H1 (cell line): ENCODE results near the gene NUP133. TPM values are rescaled to one million over a fixed set of nuclear protein-coding genes. Genes with fewer than 3 reads are reported as not detected.

Source experiments
- CTCF ChIA-PET: fragments of 300-600 bp; sonication (Branson Sonifier 250); formaldehyde crosslinking; loops from one replicate; lab custom pipeline; 2021; ENCODE audit not compliant: partially characterized antibody; lab: Charles Lee
- POLR2A ChIA-PET: fragments of 300-600 bp; sonication (Branson Sonifier 250); formaldehyde crosslinking; loops from one replicate; lab custom pipeline; 2021; ENCODE audit warnings: inconsistent platforms; ENCODE audit not compliant: partially characterized antibody; lab: Charles Lee
- DNase-seq, 2 experiments: peaks; one replicate each; pipeline versions ENCODE4 v3.0.0 to v3.0.0-alpha.2; 2010 to 2022; ENCODE audit warnings: low spot score in 2 of 2, low read depth in 1 of 2, mixed read lengths in 1 of 2
- FAIRE-seq: peaks from 2 replicates; lab custom pipeline; 2011; peaks lifted over from hg19 to GRCh38; lab: Jason Lieb, UNC
- H2AFZ ChIP-seq: 2 replicates; pipeline ENCODE4 v1.8.1; 2012; ENCODE audit warnings: low read length, inconsistent platforms
- H2AK5ac ChIP-seq: 2 replicates; pipeline ENCODE4 v1.6.1; 2013; ENCODE audit warnings: low read depth, low read length
- H2BK120ac ChIP-seq: replicated peaks from 2 replicates; pipeline ENCODE3; 2013; ENCODE audit warnings: low read depth, low read length, inconsistent platforms
- H2BK12ac ChIP-seq: 2 replicates; pipeline ENCODE4 v1.6.1; 2013; ENCODE audit warnings: low read depth, low read length
- H2BK15ac ChIP-seq: 2 replicates; pipeline ENCODE4 v1.6.1; 2013; ENCODE audit warnings: low read length
- H2BK20ac ChIP-seq: 2 replicates; pipeline ENCODE4 v1.6.1; 2013; ENCODE audit warnings: low read length
- H2BK5ac ChIP-seq: 2 replicates; pipeline ENCODE4 v1.6.1; 2013; ENCODE audit warnings: low read depth, low read length
- H3K14ac ChIP-seq: 2 replicates; pipeline ENCODE4 v1.6.1; 2013; ENCODE audit warnings: inconsistent platforms; ENCODE audit not compliant: insufficient read length
- H3K18ac ChIP-seq: 2 replicates; pipeline ENCODE4 v1.6.1; 2013; ENCODE audit warnings: low read length; ENCODE audit errors: extremely low read depth
- H3K23ac ChIP-seq: 2 replicates; pipeline ENCODE4 v1.6.1; 2013; ENCODE audit warnings: inconsistent platforms; ENCODE audit not compliant: insufficient read length
- H3K23me2 ChIP-seq: 2 replicates; pipeline ENCODE4 v1.6.1; 2013; ENCODE audit warnings: low read depth, low read length
- H3K27ac ChIP-seq: 2 replicates; pipeline ENCODE4 v1.6.1; 2011; ENCODE audit warnings: low read depth, low read length, inconsistent platforms
- H3K27me3 ChIP-seq, 4 experiments: replicated peaks in 1 of 4; 1 replicate in 1 of 4; 2 replicates in 3 of 4; pipeline versions ENCODE4 v1.6.1 to v1.8.1; 2011 to 2013; ENCODE audit warnings: low read length in 3 of 4, mild to moderate bottlenecking in 3 of 4, inconsistent platforms in 2 of 4, mixed read lengths in 2 of 4, moderate library complexity in 1 of 4; ENCODE audit not compliant: control insufficient read depth in 3 of 4, insufficient read depth in 3 of 4; ENCODE audit errors: extremely low read depth in 1 of 4
- H3K36me3 ChIP-seq, 4 experiments: 2 replicates each; pipeline versions ENCODE4 v1.6.1 to v1.8.1; 2011 to 2013; ENCODE audit warnings: mild to moderate bottlenecking in 4 of 4, low read length in 3 of 4, moderate library complexity in 2 of 4, control low read depth in 1 of 4, inconsistent platforms in 1 of 4; ENCODE audit not compliant: insufficient read depth in 4 of 4, control insufficient read depth in 2 of 4
- H3K4ac ChIP-seq: replicated peaks from 2 replicates; pipeline ENCODE3; 2013; ENCODE audit warnings: low read length, low read depth, mixed read lengths, inconsistent platforms; ENCODE audit not compliant: insufficient read length
- H3K4me1 ChIP-seq, 4 experiments: replicated peaks in 1 of 4; 1 replicate in 1 of 4; 2 replicates in 3 of 4; pipeline versions ENCODE4 v1.6.1 to v1.8.1; 2011 to 2013; ENCODE audit warnings: low read length in 3 of 4, inconsistent platforms in 2 of 4, mixed read lengths in 1 of 4; ENCODE audit not compliant: insufficient read depth in 4 of 4, control insufficient read depth in 3 of 4
- H3K4me2 ChIP-seq, 2 experiments: 2 replicates each; pipeline versions ENCODE4 v1.6.1 to v1.8.1; 2011 to 2013; ENCODE audit warnings: low read depth in 2 of 2, low read length in 2 of 2, control low read depth in 1 of 2, inconsistent platforms in 1 of 2, mild to moderate bottlenecking in 1 of 2; ENCODE audit not compliant: insufficient read depth in 1 of 2
- H3K4me3 ChIP-seq, 4 experiments: fragments of 200-600, 300-600 bp in 1 of 4; sonication (generic), shearing (Covaris generic), sonication (Bioruptor Twin) in 1 of 4; 2 replicates each; pipeline versions ENCODE4 v1.5.1 to v1.8.1; 2011 to 2016; ENCODE audit warnings: low read length in 4 of 4, low read depth in 3 of 4, control low read depth in 2 of 4, inconsistent platforms in 2 of 4, mild to moderate bottlenecking in 2 of 4, mixed read lengths in 1 of 4, moderate library complexity in 1 of 4; ENCODE audit not compliant: insufficient read depth in 2 of 4; ENCODE audit errors: extremely low read depth in 1 of 4
- H3K56ac ChIP-seq: replicated peaks from 2 replicates; pipeline ENCODE3; 2013; ENCODE audit warnings: low read depth, mild to moderate bottlenecking, mixed read lengths, low read length, inconsistent platforms; ENCODE audit not compliant: insufficient read length
- H3K79me1 ChIP-seq: 2 replicates; pipeline ENCODE4 v1.6.1; 2013; ENCODE audit warnings: low read depth, low read length, control low read depth
- H3K79me2 ChIP-seq, 2 experiments: 2 replicates each; pipeline versions ENCODE4 v1.6.1 to v1.8.1; 2012 to 2013; ENCODE audit warnings: low read length in 2 of 2, mild to moderate bottlenecking in 2 of 2, inconsistent platforms in 1 of 2; ENCODE audit not compliant: insufficient read depth in 2 of 2, control insufficient read depth in 1 of 2
- H3K9ac ChIP-seq, 4 experiments: replicated peaks in 1 of 4; 1 replicate in 1 of 4; 2 replicates in 3 of 4; pipeline versions ENCODE4 v1.6.1 to v1.8.1; 2011 to 2013; ENCODE audit warnings: low read depth in 3 of 4, low read length in 3 of 4, control low read depth in 2 of 4, mild to moderate bottlenecking in 2 of 4, moderate library complexity in 2 of 4, inconsistent platforms in 1 of 4; ENCODE audit errors: extremely low read depth in 1 of 4
- H3K9me3 ChIP-seq, 2 experiments: 2 replicates each; pipeline versions ENCODE4 v1.6.1 to v1.8.1; 2012 to 2013; ENCODE audit warnings: mild to moderate bottlenecking in 2 of 2, moderate library complexity in 2 of 2, control low read depth in 1 of 2, inconsistent platforms in 1 of 2, low read depth in 1 of 2, low read length in 1 of 2, mixed read lengths in 1 of 2; ENCODE audit not compliant: insufficient read depth in 2 of 2
- H4K20me1 ChIP-seq, 2 experiments: replicated peaks in 1 of 2; 2 replicates each; pipeline versions ENCODE3 to v1.8.1; 2011 to 2013; ENCODE audit warnings: inconsistent platforms in 2 of 2, low read length in 2 of 2, mild to moderate bottlenecking in 1 of 2; ENCODE audit not compliant: insufficient read depth in 2 of 2, control insufficient read depth in 1 of 2
- H4K5ac ChIP-seq: 2 replicates; pipeline ENCODE4 v1.6.1; 2013; ENCODE audit warnings: low read length, low read depth, mixed read lengths, inconsistent platforms; ENCODE audit not compliant: insufficient read length
- H4K8ac ChIP-seq: 2 replicates; pipeline ENCODE4 v1.8.0; 2013; ENCODE audit warnings: mild to moderate bottlenecking, moderate library complexity, low read length, inconsistent platforms; ENCODE audit not compliant: insufficient read depth; ENCODE audit errors: extremely low read depth
- H4K91ac ChIP-seq: replicated peaks from 2 replicates; pipeline ENCODE3; 2013; ENCODE audit warnings: low read length, mixed read lengths, inconsistent platforms; ENCODE audit not compliant: insufficient read length
- ATF2 ChIP-seq: IDR thresholded peaks from 2 replicates; pipeline ENCODE4 v1.6.1; 2012; ENCODE audit warnings: low read length, inconsistent platforms
- ATF3 ChIP-seq: IDR thresholded peaks from 2 replicates; pipeline ENCODE4 v1.6.1; 2011; ENCODE audit warnings: low read depth, mild to moderate bottlenecking, low read length; ENCODE audit not compliant: insufficient read depth
- CBX8 ChIP-seq: fragments of 300-800, 300-1000 bp; sonication (generic); IDR thresholded peaks from 2 replicates; pipeline ENCODE4 v1.7.1; 2016; ENCODE audit warnings: low read depth, low read length, borderline replicate concordance
- MAFK ChIP-seq: IDR thresholded peaks from 2 replicates; pipeline ENCODE4 v1.6.1; 2012; ENCODE audit warnings: low read depth, mild to moderate bottlenecking, improper control_type of control experiment, low read length
- NANOG ChIP-seq: IDR thresholded peaks from 2 replicates; pipeline ENCODE4 v1.6.1; 2011; ENCODE audit warnings: low read length, low read depth, mild to moderate bottlenecking, inconsistent platforms; ENCODE audit not compliant: insufficient read depth, poor library complexity, severe bottlenecking
- RNF2 ChIP-seq: fragments of 200-900, 300-1000 bp; sonication (generic); IDR thresholded peaks from 2 replicates; pipeline ENCODE4 v1.7.1; 2016; ENCODE audit warnings: borderline replicate concordance, low read depth, mild to moderate bottlenecking, antibody characterized with exemption, low read length; ENCODE audit not compliant: poor library complexity, severe bottlenecking; ENCODE audit errors: missing control alignments
- SIN3A ChIP-seq, 2 experiments: IDR thresholded peaks in 1 of 2; conservative IDR thresholded peaks in 1 of 2; 2 replicates each; pipeline ENCODE4 v1.6.1; 2011 to 2012; ENCODE audit warnings: low read length in 2 of 2, improper control_type of control experiment in 1 of 2, low read depth in 1 of 2, mild to moderate bottlenecking in 1 of 2
- SIRT6 ChIP-seq: IDR thresholded peaks from one replicate; pipeline ENCODE4 v1.7.1; 2012; ENCODE audit warnings: low read length, inconsistent platforms
- TAF7 ChIP-seq: optimal IDR thresholded peaks from 2 replicates; pipeline ENCODE3; 2011; ENCODE audit warnings: low read depth, mild to moderate bottlenecking, inconsistent platforms, low read length, moderate library complexity, borderline replicate concordance
- TCF12 ChIP-seq: IDR thresholded peaks from 2 replicates; pipeline ENCODE4 v1.6.1; 2011; ENCODE audit warnings: low read depth, mild to moderate bottlenecking, low read length
- TEAD4 ChIP-seq: IDR thresholded peaks from 2 replicates; pipeline ENCODE4 v1.6.1; 2012; ENCODE audit warnings: low read depth, low read length, inconsistent platforms, mixed read lengths
- WGBS, 2 experiments: shearing (Covaris generic) in 1 of 2; methylation state at CpG; one replicate each; pipeline versions ENCODE4 v1.1.6 to v1.1.7; 2013 to 2015; ENCODE audit warnings: low lambda C conversion rate in 2 of 2, mixed read lengths in 2 of 2, inconsistent platforms in 1 of 2, low coverage in 1 of 2, missing lambda C conversion rate in 1 of 2; ENCODE audit not compliant: insufficient replicate concordance in 2 of 2, insufficient coverage in 1 of 2, insufficient read length in 1 of 2; ENCODE audit errors: extremely low coverage in 1 of 2, missing lambda C conversion rate in 1 of 2; 5-methylcytosine and 5-hydroxymethylcytosine counted together
- polyA plus RNA-seq, 7 experiments: library from polyadenylated mRNA; depleted of rRNA in 3 of 7; stranded (reverse) in 5 of 7; unstranded in 2 of 7; fragments of >200 nt in 5 of 7; fragments of 200-250 nt in 2 of 7; gene quantifications; 1 replicate in 5 of 7; 2 replicates in 1 of 7; 4 replicates in 1 of 7; pipeline versions ENCODE4 v1.2.1 to v1.2.3, GENCODE V29; 2011 to 2013; ENCODE audit warnings: missing spikeins in 2 of 7, mixed read lengths in 2 of 7
- total RNA-seq: library from RNA; stranded (reverse); fragmentation: NEBNext Ultra II Directional; extraction: Animal tissue kit (Norgen Biotek cat#: 25700); gene quantifications from 2 replicates; pipeline ENCODE4 v1.2.1, GENCODE V29; 2021

Gene NUP133
- total and polyA plus RNA-seq, 2 of the 8 experiments (the other 6 are each of a cell fraction or from before 2014, with no cell fraction given) = 20.6 to 72.1 TPM

GRCh38 chr1:229531326-229531725, 23.2 kb upstream of the NUP133 start:
- H3K18ac ChIP-seq = no peak overlapping the region
- no peak overlapping the region for H3K4me2 ChIP-seq
- H3K14ac ChIP-seq = no peak overlapping the region
- no peak overlapping the region for H3K4ac ChIP-seq
- H3K9me3 ChIP-seq = no peaks in the 10 kb centered on the region
- no peak overlapping the region for H2AFZ ChIP-seq
- H3K36me3 ChIP-seq = peaks cover 0 to 10% (median 3%) of the 10 kb centered on the region in 4 experiments; a peak in 3 of 8 replicates
- H3K23me2 ChIP-seq = no peaks in the 10 kb centered on the region
- H4K91ac ChIP-seq = no peak overlapping the region
- no peak overlapping the region for H3K4me3 ChIP-seq
- no peak overlapping the region for H2BK15ac ChIP-seq
- ChIA-PET CTCF (interaction anchor here (0.5 to 1.8 kb wide), 4 partner anchors 14 to 1276 kb away, joined by 3 to 4 read pairs (median 4); no protein-coding TSS in a partner anchor), POLR2A (interaction anchor here (0.6 to 1.0 kb wide), 2 partner anchors 18 to 23 kb away, joined by 3 to 4 read pairs; no protein-coding TSS in a partner anchor)
- no peak overlapping the region for H3K23ac ChIP-seq
- H2BK5ac ChIP-seq = no peak overlapping the region
- no peak overlapping the region for H3K56ac ChIP-seq
- FAIRE-seq (no peak), DNase-seq (no peak)
- H2BK120ac ChIP-seq = no peak overlapping the region
- H2BK12ac ChIP-seq = no peak overlapping the region
- H2BK20ac ChIP-seq = no peak overlapping the region
- no peaks in the 10 kb centered on the region for H3K79me2 ChIP-seq
- no peak overlapping the region for H3K27ac ChIP-seq
- no peak overlapping the region for H2AK5ac ChIP-seq
- WGBS, 2 experiments = 93% methylated on average over 6 of the region's 6 CpGs; no CpG with 5 or more reads in 1 of the 2 experiments
- H3K9ac ChIP-seq = no peak overlapping the region
- H3K4me1 ChIP-seq = no peaks in the 10 kb centered on the region
- H4K5ac ChIP-seq = no peak overlapping the region
- H4K8ac ChIP-seq = no peak overlapping the region
- peaks cover 0 to 2% of the 10 kb centered on the region in 2 experiments for H4K20me1 ChIP-seq
- H3K27me3 ChIP-seq = no peaks in the 10 kb centered on the region
- H3K79me1 ChIP-seq = no peaks in the 10 kb centered on the region; the same call in 1 of the 2 replicates
- TF ChIP-seq TEAD4 (no peak), SIN3A (conservative IDR thresholded peaks at IDR 0.05 in 1 of 2, IDR thresholded peaks at IDR 0.05 in 1 of 2; ENCODE audit: low read depth in 1 of 2, low read length in 2 of 2) (no peak), MAFK (no peak), NANOG (no peak), RNF2 (no peak), TCF12 (no peak), CBX8 (no peak), ATF3 (no peak), ATF2 (no peak), TAF7 (no peak), SIRT6 (no peak)
